Activated naive CD4-positive, alpha-beta T cell treated with anti-CD3 and anti-CD28 coated beads for 36 hours (primary cell): ENCODE results near the gene MAP7D1. TPM values are rescaled to one million over a fixed set of nuclear protein-coding genes. Genes with fewer than 3 reads are reported as not detected.

ENCODE experiments used
- CTCF ChIA-PET: fragments of 350-600 bp; sonication (Branson Sonifier 250); formaldehyde crosslinking; loops from one replicate; lab custom pipeline; 2021; ENCODE audit warnings: antibody characterized with exemption; lab: Charles Lee
- DNase-seq: peaks from one replicate; pipeline ENCODE4 v3.0.0-alpha.2; 2020
- H3K27ac Mint-ChIP-seq: one replicate; pipeline ENCODE4 v1.8.0; 2021; ENCODE audit warnings: mild to moderate bottlenecking, mixed read lengths
- H3K27me3 Mint-ChIP-seq: one replicate; pipeline ENCODE4 v1.8.0; 2021; ENCODE audit warnings: low read depth, mixed read lengths
- H3K36me3 Mint-ChIP-seq: one replicate; pipeline ENCODE4 v1.8.0; 2021; ENCODE audit warnings: low read depth, mixed read lengths
- H3K4me1 Mint-ChIP-seq: one replicate; pipeline ENCODE4 v1.8.0; 2021; ENCODE audit warnings: low read depth, mixed read lengths
- H3K4me3 Mint-ChIP-seq: one replicate; pipeline ENCODE4 v1.8.0; 2021; ENCODE audit warnings: mild to moderate bottlenecking, moderate library complexity, mixed read lengths
- H3K9me3 Mint-ChIP-seq: one replicate; pipeline ENCODE4 v1.8.0; 2021; ENCODE audit warnings: mixed read lengths
- intact Hi-C: fragments of 100-400 bp; cut with micrococcal nuclease; formaldehyde crosslinking; loops from one replicate; pipeline ENCODE4 v1.15.1; 2023
- total RNA-seq, 2 experiments: library from RNA; stranded (reverse); gene quantifications; one replicate each; pipeline ENCODE4 v1.2.3, GENCODE V29; 2021

Gene MAP7D1
- total RNA-seq, 2 experiments from 2014 or later = 106 TPM

DNA sequence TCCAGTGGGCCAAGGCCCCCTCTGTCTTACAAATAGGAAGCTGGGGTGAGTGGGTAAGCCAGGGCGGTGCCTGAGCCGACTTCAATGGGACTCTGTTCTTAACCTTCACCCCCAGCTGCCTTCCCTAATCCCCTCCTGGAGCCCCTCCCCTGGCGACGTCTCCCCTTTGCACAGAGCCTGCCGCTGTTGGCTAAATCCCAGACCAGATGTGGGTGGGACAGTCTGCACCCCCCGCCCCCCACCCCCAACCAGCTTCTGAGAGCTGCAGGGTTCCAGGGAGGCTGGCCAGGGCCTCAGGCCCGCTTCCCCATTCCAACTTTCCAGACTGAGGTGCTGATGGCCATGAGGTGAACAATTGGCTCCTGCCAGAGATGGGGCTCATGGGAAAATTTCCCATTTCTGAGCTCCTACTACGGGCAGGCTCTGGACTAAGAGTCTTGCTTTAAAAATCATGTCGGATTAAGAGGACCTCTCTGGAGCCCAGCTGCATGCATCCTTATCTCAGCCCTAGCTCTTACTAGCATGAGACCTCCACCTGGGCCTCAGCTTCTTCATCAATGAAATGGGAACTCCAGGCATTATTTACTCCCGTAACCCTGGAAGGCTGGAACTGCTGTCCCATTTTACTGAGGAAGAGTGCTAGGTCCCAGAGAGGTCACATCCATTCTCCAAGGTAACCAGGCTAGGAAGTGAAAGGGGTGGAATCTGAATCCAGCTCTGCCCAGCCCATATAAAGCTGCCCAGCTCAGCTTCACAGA, 37.3 kb upstream of the MAP7D1 start:
- intact Hi-C loops = no loop called here
- H3K27ac Mint-ChIP-seq = no peak overlapping the region
- H3K9me3 Mint-ChIP-seq = no peaks in the 10 kb centered on the region
- H3K27me3 Mint-ChIP-seq = peaks cover 19% of the 10 kb centered on the region
- CTCF ChIA-PET = interaction anchor here (0.7 to 2.7 kb wide), 5 partner anchors 15 to 300 kb away, joined by 3 to 7 read pairs (median 4); no protein-coding TSS in a partner anchor
- H3K4me3 Mint-ChIP-seq = no peak overlapping the region
- H3K4me1 Mint-ChIP-seq = peaks cover 11% of the 10 kb centered on the region
- no peaks in the 10 kb centered on the region for H3K36me3 Mint-ChIP-seq
- DNase-seq = no peak

DNA sequence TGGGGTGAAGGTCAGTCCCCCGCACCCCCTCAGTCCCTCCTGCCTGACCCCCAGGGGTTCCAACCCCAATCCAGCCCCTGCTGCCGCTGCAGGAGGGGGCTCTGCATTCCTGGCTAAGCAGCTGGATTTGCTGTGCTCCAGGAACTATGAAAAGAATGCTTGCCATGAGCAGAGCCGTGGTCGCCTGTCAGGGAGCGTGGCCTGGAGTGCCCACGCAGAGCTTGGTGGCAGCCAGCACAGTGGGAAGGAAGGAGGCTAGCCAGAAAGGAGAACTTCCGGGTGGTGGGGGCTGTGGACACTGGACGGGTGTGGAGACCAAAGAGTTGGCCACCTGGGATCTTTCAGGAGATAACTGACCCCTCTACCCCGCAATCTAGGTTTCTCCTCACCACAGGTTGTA, 36.5 kb upstream of the MAP7D1 start:
- H3K27ac Mint-ChIP-seq = no peak overlapping the region
- no peaks in the 10 kb centered on the region for H3K9me3 Mint-ChIP-seq
- no peak for DNase-seq
- intact Hi-C loops = no loop called here
- H3K27me3 Mint-ChIP-seq = peaks cover 26% of the 10 kb centered on the region
- CTCF ChIA-PET = interaction anchor here (0.6 to 2.7 kb wide), 3 partner anchors 14 to 567 kb away, joined by 3 to 7 read pairs (median 4); no protein-coding TSS in a partner anchor
- no peaks in the 10 kb centered on the region for H3K36me3 Mint-ChIP-seq
- H3K4me1 Mint-ChIP-seq = peaks cover 15% of the 10 kb centered on the region
- no peak overlapping the region for H3K4me3 Mint-ChIP-seq

DNA sequence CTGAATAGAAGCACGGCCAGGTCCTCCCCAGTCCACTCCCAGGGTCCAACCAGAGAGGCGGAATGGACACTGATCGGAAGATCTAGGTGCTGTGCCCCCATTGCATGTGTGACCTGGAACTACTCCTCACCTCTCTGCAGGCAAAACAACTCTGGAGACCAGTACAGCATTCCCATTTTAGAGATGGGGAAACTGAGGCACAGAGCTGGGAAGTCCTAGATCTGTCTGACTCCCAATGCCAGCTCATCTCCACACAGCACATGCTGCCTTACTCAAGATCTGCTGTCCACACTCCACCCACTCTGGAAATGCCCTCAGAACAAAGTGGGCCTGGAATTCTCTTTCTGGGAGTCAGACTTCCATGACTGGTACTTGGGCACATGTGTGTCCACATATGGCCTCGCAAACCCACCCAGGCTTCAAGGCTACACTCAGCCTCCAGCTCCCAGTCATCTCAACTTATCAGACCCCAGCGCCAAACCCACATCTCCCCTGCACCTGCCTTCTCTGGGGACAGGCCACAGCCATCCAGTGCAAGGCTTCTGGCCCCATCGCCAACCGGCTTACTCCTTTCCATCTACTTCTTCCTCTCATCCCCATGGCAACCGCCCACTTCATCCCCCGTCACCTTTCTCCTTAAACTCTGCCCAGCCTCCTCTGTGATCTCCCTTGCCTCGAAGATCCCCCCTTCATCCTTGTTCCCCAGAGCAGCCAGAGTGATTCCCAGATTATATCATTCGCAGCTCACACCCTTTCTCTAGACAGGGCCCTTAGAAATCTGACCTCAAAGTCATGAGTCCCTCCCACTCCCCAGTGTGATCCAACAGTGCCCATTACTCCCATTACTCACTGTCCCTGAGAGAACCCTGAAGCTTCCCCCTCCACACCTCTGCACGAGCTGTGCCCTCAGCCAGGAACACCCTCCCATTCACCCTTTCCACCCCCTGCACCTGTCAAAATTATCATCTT, 33.6 kb upstream of the MAP7D1 start:
- DNase-seq = no peak
- H3K9me3 Mint-ChIP-seq = no peaks in the 10 kb centered on the region
- H3K27me3 Mint-ChIP-seq = peaks cover 35% of the 10 kb centered on the region
- intact Hi-C loops = no loop called here
- CTCF ChIA-PET = interaction anchor here (0.9 to 1.2 kb wide), 2 partner anchors 12 kb away, joined by 3 to 5 read pairs; no protein-coding TSS in a partner anchor
- peaks cover 25% of the 10 kb centered on the region for H3K4me1 Mint-ChIP-seq
- H3K36me3 Mint-ChIP-seq = no peaks in the 10 kb centered on the region
- H3K27ac Mint-ChIP-seq = no peak overlapping the region
- H3K4me3 Mint-ChIP-seq = no peak overlapping the region

DNA sequence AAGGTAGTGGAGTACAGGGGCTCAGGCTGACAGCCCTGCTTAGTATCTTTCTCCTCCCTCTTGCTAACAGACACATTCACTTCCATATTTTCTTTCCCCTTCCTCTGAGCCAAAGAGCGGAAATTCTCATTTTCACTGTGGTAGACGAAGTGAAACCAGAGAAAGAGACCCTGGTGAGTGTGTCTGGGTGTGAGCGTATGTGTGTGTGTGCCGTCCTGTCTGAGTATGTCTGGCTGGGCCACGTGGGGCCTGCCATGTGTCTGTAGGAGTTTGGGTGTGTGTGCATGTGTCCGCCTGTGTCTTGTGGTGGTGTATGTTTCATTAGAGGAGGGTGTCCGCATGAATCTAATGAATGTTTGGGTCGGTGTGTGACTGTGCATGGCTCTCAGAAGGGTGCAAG, 32.6 kb upstream of the MAP7D1 start:
- peaks cover 26% of the 10 kb centered on the region for H3K4me1 Mint-ChIP-seq
- intact Hi-C loops = no loop called here
- H3K36me3 Mint-ChIP-seq = no peaks in the 10 kb centered on the region
- H3K9me3 Mint-ChIP-seq = no peaks in the 10 kb centered on the region
- H3K4me3 Mint-ChIP-seq = no peak overlapping the region
- peak; percentile 17 for DNase-seq
- CTCF ChIA-PET = no interaction called here
- no peak overlapping the region for H3K27ac Mint-ChIP-seq
- peaks cover 35% of the 10 kb centered on the region for H3K27me3 Mint-ChIP-seq

DNA sequence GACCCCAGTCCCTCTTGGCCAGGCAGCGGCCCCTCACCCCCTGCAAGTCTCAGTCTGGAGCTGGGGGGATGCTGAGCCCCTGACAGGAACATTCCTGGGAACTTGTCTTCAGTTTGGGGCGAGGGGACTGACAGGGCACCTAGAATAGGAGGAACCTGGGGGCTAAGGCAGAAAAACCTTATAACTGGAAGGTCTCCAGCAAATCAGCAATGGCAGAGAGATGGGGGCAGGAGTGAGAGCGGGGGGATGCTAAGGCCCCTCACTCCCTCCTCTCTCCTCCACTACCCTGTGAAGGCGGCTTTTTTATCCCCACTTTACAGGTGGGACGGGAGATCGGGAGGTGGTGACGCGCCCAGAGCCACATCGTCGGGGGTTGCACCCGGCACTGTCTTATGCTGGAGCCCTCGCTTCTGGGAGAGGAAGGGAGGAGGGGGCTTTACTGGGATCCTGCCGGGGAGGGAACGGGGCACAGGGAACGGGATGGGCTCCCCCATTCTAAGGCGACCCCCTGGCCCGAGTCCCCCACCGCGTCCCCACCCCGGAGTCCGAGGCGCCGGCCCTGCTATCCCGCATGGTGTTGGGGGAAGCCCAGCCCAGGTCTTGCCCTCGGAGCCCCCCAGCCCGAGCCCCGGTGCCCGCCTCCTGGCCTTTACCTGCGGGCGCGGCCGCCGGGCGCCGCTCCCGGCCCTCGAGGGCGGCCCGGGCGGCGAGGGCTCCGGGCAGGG, 31.4 kb upstream of the MAP7D1 start:
- H3K4me3 Mint-ChIP-seq = peak overlapping the region; percentile 36
- intact Hi-C loops = no loop called here
- H3K4me1 Mint-ChIP-seq = peaks cover 26% of the 10 kb centered on the region
- no peaks in the 10 kb centered on the region for H3K36me3 Mint-ChIP-seq
- CTCF ChIA-PET = no interaction called here
- DNase-seq = no peak
- peaks cover 35% of the 10 kb centered on the region for H3K27me3 Mint-ChIP-seq
- H3K27ac Mint-ChIP-seq = no peak overlapping the region
- H3K9me3 Mint-ChIP-seq = no peaks in the 10 kb centered on the region

DNA sequence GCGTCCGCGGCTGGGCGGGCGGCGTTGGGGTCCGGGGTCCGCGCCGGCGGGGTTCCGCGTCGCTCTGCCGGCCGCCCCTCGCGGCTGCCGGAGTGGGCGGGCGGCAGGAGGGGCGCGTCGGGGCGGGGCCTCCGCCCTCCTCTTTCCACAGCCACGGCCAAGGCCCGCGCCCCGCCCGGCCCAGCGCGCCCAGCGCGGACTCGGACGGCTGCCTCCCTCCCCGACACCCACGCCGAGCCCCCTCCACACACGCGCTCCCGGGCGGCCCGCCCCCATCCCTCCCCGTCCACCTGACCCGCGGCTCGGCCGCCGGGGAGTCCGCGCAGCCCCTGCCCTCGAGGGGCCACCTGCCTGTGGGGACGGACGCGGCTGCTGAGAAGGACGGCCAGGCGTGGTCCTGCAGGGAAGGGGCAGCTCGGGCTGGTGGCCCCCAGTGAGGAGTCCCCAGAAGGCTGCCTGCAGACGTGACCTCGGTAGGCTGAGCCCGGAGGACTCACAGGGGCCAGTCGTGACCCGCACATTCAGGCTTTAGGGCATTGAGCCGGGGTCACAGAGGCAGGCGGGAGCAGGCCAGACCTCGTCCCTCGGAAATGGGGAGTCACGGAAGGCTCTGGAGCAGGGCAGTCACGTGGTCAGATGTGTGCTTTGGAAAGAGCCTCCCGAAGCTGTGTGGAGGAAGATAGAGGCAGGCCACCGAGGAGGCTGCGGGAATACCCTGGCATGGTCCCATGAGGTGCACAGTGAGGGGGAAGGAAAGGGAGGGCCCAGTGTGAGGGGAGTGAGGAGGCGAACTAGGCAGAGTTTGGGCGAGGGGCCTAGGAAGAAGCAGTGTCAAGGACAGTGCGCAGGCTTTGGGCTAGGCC, 30.6 kb upstream of the MAP7D1 start, which contains the start of gene COL8A2:
COL8A2 (minus strand) TSS at position 94 of the 863 bp plus-strand sequence. CDS start 24,980 bp downstream, outside the sequence.
- no peaks in the 10 kb centered on the region for H3K36me3 Mint-ChIP-seq
- H3K27me3 Mint-ChIP-seq = peaks cover 35% of the 10 kb centered on the region
- peak within 1 kb of the TSS; percentile 36 for H3K4me3 Mint-ChIP-seq
- no peaks in the 10 kb centered on the region for H3K9me3 Mint-ChIP-seq
- peaks cover 26% of the 10 kb centered on the region for H3K4me1 Mint-ChIP-seq
- intact Hi-C loops = no loop called here
- no peak for DNase-seq
- CTCF ChIA-PET = no interaction called here
- no peak within 1 kb of the TSS for H3K27ac Mint-ChIP-seq

DNA sequence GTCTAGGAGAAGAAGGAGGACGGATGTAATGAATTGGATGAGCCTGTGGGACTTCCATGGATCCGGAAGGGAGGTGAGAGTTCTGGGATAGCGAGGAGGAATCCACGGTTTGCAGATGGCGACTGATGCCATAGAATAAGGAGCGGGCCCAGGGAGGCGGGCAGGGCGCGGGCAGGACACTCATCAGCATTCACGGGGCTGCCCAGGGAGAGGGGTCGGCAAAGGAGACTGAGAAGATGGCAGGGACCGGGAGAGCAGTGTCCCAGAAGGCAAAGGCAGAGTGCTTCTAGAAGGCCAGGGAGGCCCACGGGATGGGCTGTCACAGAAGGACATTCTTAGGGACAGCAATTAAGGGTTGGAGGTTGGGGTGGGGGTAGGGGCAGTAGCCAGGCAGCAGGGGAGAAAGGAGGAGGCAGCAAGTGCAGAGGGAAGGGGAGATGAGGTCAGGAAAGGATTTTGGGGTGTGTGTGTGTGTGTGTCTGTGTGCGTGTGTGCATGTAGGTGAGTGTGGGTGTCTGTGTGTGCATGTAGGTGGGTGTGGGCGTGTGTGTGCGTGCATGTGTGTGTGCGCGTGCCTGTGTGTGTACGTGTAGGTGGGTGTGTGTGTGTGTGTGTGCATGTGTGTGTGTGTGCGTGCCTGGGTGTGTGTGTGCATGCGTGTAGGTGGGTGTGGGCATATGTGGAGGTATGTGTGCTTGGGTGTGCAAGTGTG, 29.8 kb upstream of the MAP7D1 start:
- Mint-ChIP-seq H3K4me3 (no peak overlapping the region), H3K9me3 (no peaks in the 10 kb centered on the region), H3K27me3 (peaks cover 35% of the 10 kb centered on the region), H3K27ac (no peak overlapping the region), H3K36me3 (no peaks in the 10 kb centered on the region), H3K4me1 (peaks cover 26% of the 10 kb centered on the region)
- intact Hi-C loops = no loop called here
- CTCF ChIA-PET = no interaction called here
- no peak for DNase-seq

DNA sequence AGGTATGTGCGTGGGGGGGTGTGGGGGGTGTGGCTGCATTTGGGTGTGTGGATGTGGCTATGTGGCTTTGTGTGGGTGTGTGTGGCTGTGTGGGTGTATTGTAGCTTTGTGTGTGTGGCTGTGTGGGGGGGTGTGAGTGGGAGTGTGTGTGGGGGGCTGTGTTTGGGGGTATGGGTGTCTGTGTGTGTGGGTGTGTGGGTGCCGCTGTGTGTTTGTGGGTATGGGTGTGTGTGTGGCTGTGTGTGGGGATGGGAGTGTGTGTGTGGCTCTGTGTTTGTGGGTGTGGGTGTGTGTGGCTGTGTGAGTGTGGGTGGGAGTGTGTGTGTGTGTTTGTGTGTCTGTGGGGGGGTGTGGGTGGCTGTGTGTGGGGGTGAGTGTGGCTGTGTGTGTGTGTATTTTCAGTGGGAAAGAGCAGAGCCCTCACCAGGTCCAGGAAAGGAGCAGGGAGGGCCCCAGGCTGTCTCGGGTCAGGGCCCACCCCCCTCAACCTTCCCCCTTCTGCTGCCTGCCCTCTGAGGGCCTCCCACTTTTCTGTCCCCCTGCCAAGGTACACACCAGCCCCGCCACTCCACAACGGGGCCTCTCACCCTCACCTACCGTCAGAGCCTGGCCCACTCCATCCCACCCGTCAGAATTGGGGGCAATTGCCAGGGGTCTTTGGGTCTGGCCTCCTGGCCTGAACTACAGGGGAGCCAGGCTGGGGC, 29.0 kb upstream of the MAP7D1 start:
- no peak overlapping the region for H3K4me3 Mint-ChIP-seq

DNA sequence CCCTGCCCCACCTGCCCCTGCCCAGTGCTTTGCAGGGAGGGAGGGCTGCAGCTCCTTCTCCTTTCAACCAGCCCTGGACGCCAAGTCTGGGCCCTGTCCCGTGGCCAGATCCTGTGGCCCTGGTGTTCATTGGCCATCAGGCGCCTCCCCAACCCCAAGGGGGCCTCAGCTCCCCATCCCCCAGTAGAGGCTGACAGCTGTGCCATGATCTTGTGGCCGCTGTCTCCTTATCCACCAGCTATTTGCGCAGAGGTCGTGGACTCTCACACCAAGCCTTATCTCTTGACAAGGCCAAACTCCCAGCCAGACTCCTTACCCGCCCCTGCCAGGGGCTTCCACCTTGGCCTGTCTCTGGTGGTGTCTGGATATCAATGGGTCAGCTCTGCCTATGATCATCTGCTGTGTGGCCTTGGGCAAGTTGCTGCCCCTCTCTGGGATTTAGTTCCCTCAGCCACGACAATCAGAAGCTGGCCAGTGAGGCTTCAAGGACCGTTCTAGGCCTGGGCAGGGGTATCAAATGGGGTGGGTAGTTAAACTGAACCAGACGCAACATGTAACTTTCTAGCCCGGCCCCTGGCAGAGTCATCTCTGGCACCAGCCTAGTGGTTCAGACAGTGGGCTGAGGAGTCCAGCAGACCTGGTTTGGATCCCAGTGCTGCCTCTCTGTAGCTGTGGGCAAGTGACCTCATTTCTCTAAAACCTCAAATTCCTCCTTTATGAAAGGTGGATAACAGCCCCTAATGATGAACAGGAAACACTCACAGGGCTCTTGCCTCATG, 27.6 kb upstream of the MAP7D1 start:
- no peak overlapping the region for H3K4me3 Mint-ChIP-seq
- CTCF ChIA-PET = interaction anchor here (0.6 to 1.4 kb wide), 3 partner anchors 38 to 847 kb away, joined by 3 to 4 read pairs (median 3); no protein-coding TSS in a partner anchor
- intact Hi-C loops = no loop called here

More for the DNA sequence above, 29.0 kb upstream of the MAP7D1 start:
- no peak overlapping the region for H3K27ac Mint-ChIP-seq
- DNase-seq = no peak
- intact Hi-C loops = no loop called here
- peaks cover 26% of the 10 kb centered on the region for H3K4me1 Mint-ChIP-seq
- peaks cover 32% of the 10 kb centered on the region for H3K27me3 Mint-ChIP-seq
- H3K36me3 Mint-ChIP-seq = no peaks in the 10 kb centered on the region
- CTCF ChIA-PET = no interaction called here
- no peaks in the 10 kb centered on the region for H3K9me3 Mint-ChIP-seq

DNA sequence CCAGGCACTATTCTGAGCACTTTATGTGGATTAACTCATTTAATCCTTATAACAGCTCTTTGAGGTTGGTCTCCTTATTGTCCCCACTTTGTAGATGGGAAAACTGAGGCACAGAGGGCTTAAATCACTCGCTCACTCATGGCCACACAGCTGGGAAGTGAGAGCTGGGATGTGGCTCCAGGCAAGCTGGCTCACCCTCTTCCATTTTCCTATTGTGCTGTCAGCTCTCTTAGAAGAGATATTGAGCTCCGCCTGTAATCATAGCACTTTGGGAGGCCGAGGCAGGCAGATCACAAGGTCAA, 27.1 kb upstream of the MAP7D1 start:
- Mint-ChIP-seq H3K9me3 (no peaks in the 10 kb centered on the region), H3K36me3 (no peaks in the 10 kb centered on the region), H3K27ac (no peak overlapping the region)

More for the DNA sequence above, 27.6 kb upstream of the MAP7D1 start:
- Mint-ChIP-seq H3K36me3 (no peaks in the 10 kb centered on the region), H3K27me3 (peaks cover 19% of the 10 kb centered on the region), H3K27ac (no peak overlapping the region), H3K9me3 (no peaks in the 10 kb centered on the region), H3K4me1 (peaks cover 19% of the 10 kb centered on the region)
- DNase-seq = no peak

More for the DNA sequence above, 27.1 kb upstream of the MAP7D1 start:
- intact Hi-C loops = no loop called here
- Mint-ChIP-seq H3K4me1 (peaks cover 14% of the 10 kb centered on the region), H3K27me3 (peaks cover 15% of the 10 kb centered on the region), H3K4me3 (no peak overlapping the region)
- no peak for DNase-seq
- CTCF ChIA-PET = interaction anchor here (0.6 to 1.4 kb wide), 3 partner anchors 38 to 846 kb away, joined by 3 to 4 read pairs (median 3); no protein-coding TSS in a partner anchor
